Measurements from ENCODE around the gene TFAP2C.

TFAP2C gene

GRCh38 chr20:56663660-56664059, 34.6 kb downstream of the TFAP2C start:
- no peak overlapping the region for H3K4me3 ChIP-seq (replicated peaks in 1 of 2; ENCODE audit: low read depth in 2 of 2, low read length in 2 of 2)
- DNase-seq (ENCODE audit: low read depth in 2 of 2), result no peak
- TF ChIP-seq CTCF (IDR thresholded peaks at IDR 0.05; ENCODE audit: low read depth, low read length), result no peak

- H3K4me3 ChIP-seq (replicated peaks in 1 of 2; ENCODE audit: low read depth in 2 of 2, low read length in 2 of 2), result no peak overlapping the region
- no peak for TF ChIP-seq CTCF (IDR thresholded peaks at IDR 0.05; ENCODE audit: low read depth, low read length)
- DNase-seq (ENCODE audit: low read depth in 2 of 2), result no peak
Measured at GRCh38 chr20:56664796-56665195, 35.7 kb downstream of the TFAP2C start.

- TF ChIP-seq CTCF (IDR thresholded peaks at IDR 0.05; ENCODE audit: low read depth, low read length), result no peak
- DNase-seq (ENCODE audit: low read depth in 2 of 2), result no peak
- H3K4me3 ChIP-seq (replicated peaks in 1 of 2; ENCODE audit: low read depth in 2 of 2, low read length in 2 of 2), result no peak overlapping the region
Measured at GRCh38 chr20:56665806-56666205, 36.7 kb downstream of the TFAP2C start.

GRCh38 chr20:56673450-56673849, 44.3 kb downstream of the TFAP2C start:
- DNase-seq (ENCODE audit: low read depth in 2 of 2), result no peak
- no peak for TF ChIP-seq CTCF (IDR thresholded peaks at IDR 0.05; ENCODE audit: low read depth, low read length)
- no peak overlapping the region for H3K4me3 ChIP-seq (replicated peaks in 1 of 2; ENCODE audit: low read depth in 2 of 2, low read length in 2 of 2)

- no peak for TF ChIP-seq CTCF (IDR thresholded peaks at IDR 0.05; ENCODE audit: low read depth, low read length)
- no peak overlapping the region for H3K4me3 ChIP-seq (replicated peaks in 1 of 2; ENCODE audit: low read depth in 2 of 2, low read length in 2 of 2)
- no peak for DNase-seq (ENCODE audit: low read depth in 2 of 2)
Measured at GRCh38 chr20:56676001-56676400, 46.9 kb downstream of the TFAP2C start.

GRCh38 chr20:56676679-56677078, 47.6 kb downstream of the TFAP2C start:
- no peak for TF ChIP-seq CTCF (IDR thresholded peaks at IDR 0.05; ENCODE audit: low read depth, low read length)
- DNase-seq (ENCODE audit: low read depth in 2 of 2), result no peak
- H3K4me3 ChIP-seq (replicated peaks in 1 of 2; ENCODE audit: low read depth in 2 of 2, low read length in 2 of 2), result no peak overlapping the region

- H3K4me3 ChIP-seq (replicated peaks in 1 of 2; ENCODE audit: low read depth in 2 of 2, low read length in 2 of 2), result no peak overlapping the region
- no peak for DNase-seq (ENCODE audit: low read depth in 2 of 2)
- TF ChIP-seq CTCF (IDR thresholded peaks at IDR 0.05; ENCODE audit: low read depth, low read length), result no peak
Measured at GRCh38 chr20:56683077-56683865, 54.2 kb downstream of the TFAP2C start.
